H1 (cell line): ENCODE measurements around the gene THTPA. TPM values are rescaled to one million over a fixed set of nuclear protein-coding genes. Genes with fewer than 3 reads are reported as not detected.
A peak's percentile ranks its signal among the peaks of the same experiment; 100 is the strongest.

ENCODE experiments used
- CTCF ChIA-PET: fragments of 300-600 bp; sonication (Branson Sonifier 250); formaldehyde crosslinking; loops from one replicate; lab custom pipeline; 2021; ENCODE audit not compliant: partially characterized antibody; lab: Charles Lee
- POLR2A ChIA-PET: fragments of 300-600 bp; sonication (Branson Sonifier 250); formaldehyde crosslinking; loops from one replicate; lab custom pipeline; 2021; ENCODE audit warnings: inconsistent platforms; ENCODE audit not compliant: partially characterized antibody; lab: Charles Lee
- DNase-seq, 2 experiments: peaks; one replicate each; pipeline versions ENCODE4 v3.0.0 to v3.0.0-alpha.2; 2010 to 2022; ENCODE audit warnings: low spot score in 2 of 2, low read depth in 1 of 2, mixed read lengths in 1 of 2
- FAIRE-seq: peaks from 2 replicates; lab custom pipeline; 2011; peaks lifted over from hg19 to GRCh38; lab: Jason Lieb, UNC
- H2AFZ ChIP-seq: 2 replicates; pipeline ENCODE4 v1.8.1; 2012; ENCODE audit warnings: low read length, inconsistent platforms
- H2AK5ac ChIP-seq: 2 replicates; pipeline ENCODE4 v1.6.1; 2013; ENCODE audit warnings: low read depth, low read length
- H2BK120ac ChIP-seq: replicated peaks from 2 replicates; pipeline ENCODE3; 2013; ENCODE audit warnings: low read depth, low read length, inconsistent platforms
- H2BK12ac ChIP-seq: 2 replicates; pipeline ENCODE4 v1.6.1; 2013; ENCODE audit warnings: low read depth, low read length
- H2BK15ac ChIP-seq: 2 replicates; pipeline ENCODE4 v1.6.1; 2013; ENCODE audit warnings: low read length
- H2BK20ac ChIP-seq: 2 replicates; pipeline ENCODE4 v1.6.1; 2013; ENCODE audit warnings: low read length
- H2BK5ac ChIP-seq: 2 replicates; pipeline ENCODE4 v1.6.1; 2013; ENCODE audit warnings: low read depth, low read length
- H3K14ac ChIP-seq: 2 replicates; pipeline ENCODE4 v1.6.1; 2013; ENCODE audit warnings: inconsistent platforms; ENCODE audit not compliant: insufficient read length
- H3K18ac ChIP-seq: 2 replicates; pipeline ENCODE4 v1.6.1; 2013; ENCODE audit warnings: low read length; ENCODE audit errors: extremely low read depth
- H3K23ac ChIP-seq: 2 replicates; pipeline ENCODE4 v1.6.1; 2013; ENCODE audit warnings: inconsistent platforms; ENCODE audit not compliant: insufficient read length
- H3K23me2 ChIP-seq: 2 replicates; pipeline ENCODE4 v1.6.1; 2013; ENCODE audit warnings: low read depth, low read length
- H3K27ac ChIP-seq: 2 replicates; pipeline ENCODE4 v1.6.1; 2011; ENCODE audit warnings: low read depth, low read length, inconsistent platforms
- H3K27me3 ChIP-seq, 4 experiments: replicated peaks in 1 of 4; 1 replicate in 1 of 4; 2 replicates in 3 of 4; pipeline versions ENCODE4 v1.6.1 to v1.8.1; 2011 to 2013; ENCODE audit warnings: low read length in 3 of 4, mild to moderate bottlenecking in 3 of 4, inconsistent platforms in 2 of 4, mixed read lengths in 2 of 4, moderate library complexity in 1 of 4; ENCODE audit not compliant: control insufficient read depth in 3 of 4, insufficient read depth in 3 of 4; ENCODE audit errors: extremely low read depth in 1 of 4
- H3K36me3 ChIP-seq, 4 experiments: 2 replicates each; pipeline versions ENCODE4 v1.6.1 to v1.8.1; 2011 to 2013; ENCODE audit warnings: mild to moderate bottlenecking in 4 of 4, low read length in 3 of 4, moderate library complexity in 2 of 4, control low read depth in 1 of 4, inconsistent platforms in 1 of 4; ENCODE audit not compliant: insufficient read depth in 4 of 4, control insufficient read depth in 2 of 4
- H3K4ac ChIP-seq: replicated peaks from 2 replicates; pipeline ENCODE3; 2013; ENCODE audit warnings: low read length, low read depth, mixed read lengths, inconsistent platforms; ENCODE audit not compliant: insufficient read length
- H3K4me1 ChIP-seq, 4 experiments: replicated peaks in 1 of 4; 1 replicate in 1 of 4; 2 replicates in 3 of 4; pipeline versions ENCODE4 v1.6.1 to v1.8.1; 2011 to 2013; ENCODE audit warnings: low read length in 3 of 4, inconsistent platforms in 2 of 4, mixed read lengths in 1 of 4; ENCODE audit not compliant: insufficient read depth in 4 of 4, control insufficient read depth in 3 of 4
- H3K4me2 ChIP-seq, 2 experiments: 2 replicates each; pipeline versions ENCODE4 v1.6.1 to v1.8.1; 2011 to 2013; ENCODE audit warnings: low read depth in 2 of 2, low read length in 2 of 2, control low read depth in 1 of 2, inconsistent platforms in 1 of 2, mild to moderate bottlenecking in 1 of 2; ENCODE audit not compliant: insufficient read depth in 1 of 2
- H3K4me3 ChIP-seq, 4 experiments: fragments of 200-600, 300-600 bp in 1 of 4; sonication (generic), shearing (Covaris generic), sonication (Bioruptor Twin) in 1 of 4; 2 replicates each; pipeline versions ENCODE4 v1.5.1 to v1.8.1; 2011 to 2016; ENCODE audit warnings: low read length in 4 of 4, low read depth in 3 of 4, control low read depth in 2 of 4, inconsistent platforms in 2 of 4, mild to moderate bottlenecking in 2 of 4, mixed read lengths in 1 of 4, moderate library complexity in 1 of 4; ENCODE audit not compliant: insufficient read depth in 2 of 4; ENCODE audit errors: extremely low read depth in 1 of 4
- H3K56ac ChIP-seq: replicated peaks from 2 replicates; pipeline ENCODE3; 2013; ENCODE audit warnings: low read depth, mild to moderate bottlenecking, mixed read lengths, low read length, inconsistent platforms; ENCODE audit not compliant: insufficient read length
- H3K79me1 ChIP-seq: 2 replicates; pipeline ENCODE4 v1.6.1; 2013; ENCODE audit warnings: low read depth, low read length, control low read depth
- H3K79me2 ChIP-seq, 2 experiments: 2 replicates each; pipeline versions ENCODE4 v1.6.1 to v1.8.1; 2012 to 2013; ENCODE audit warnings: low read length in 2 of 2, mild to moderate bottlenecking in 2 of 2, inconsistent platforms in 1 of 2; ENCODE audit not compliant: insufficient read depth in 2 of 2, control insufficient read depth in 1 of 2
- H3K9ac ChIP-seq, 4 experiments: replicated peaks in 1 of 4; 1 replicate in 1 of 4; 2 replicates in 3 of 4; pipeline versions ENCODE4 v1.6.1 to v1.8.1; 2011 to 2013; ENCODE audit warnings: low read depth in 3 of 4, low read length in 3 of 4, control low read depth in 2 of 4, mild to moderate bottlenecking in 2 of 4, moderate library complexity in 2 of 4, inconsistent platforms in 1 of 4; ENCODE audit errors: extremely low read depth in 1 of 4
- H3K9me3 ChIP-seq, 2 experiments: 2 replicates each; pipeline versions ENCODE4 v1.6.1 to v1.8.1; 2012 to 2013; ENCODE audit warnings: mild to moderate bottlenecking in 2 of 2, moderate library complexity in 2 of 2, control low read depth in 1 of 2, inconsistent platforms in 1 of 2, low read depth in 1 of 2, low read length in 1 of 2, mixed read lengths in 1 of 2; ENCODE audit not compliant: insufficient read depth in 2 of 2
- H4K20me1 ChIP-seq, 2 experiments: replicated peaks in 1 of 2; 2 replicates each; pipeline versions ENCODE3 to v1.8.1; 2011 to 2013; ENCODE audit warnings: inconsistent platforms in 2 of 2, low read length in 2 of 2, mild to moderate bottlenecking in 1 of 2; ENCODE audit not compliant: insufficient read depth in 2 of 2, control insufficient read depth in 1 of 2
- H4K5ac ChIP-seq: 2 replicates; pipeline ENCODE4 v1.6.1; 2013; ENCODE audit warnings: low read length, low read depth, mixed read lengths, inconsistent platforms; ENCODE audit not compliant: insufficient read length
- H4K8ac ChIP-seq: 2 replicates; pipeline ENCODE4 v1.8.0; 2013; ENCODE audit warnings: mild to moderate bottlenecking, moderate library complexity, low read length, inconsistent platforms; ENCODE audit not compliant: insufficient read depth; ENCODE audit errors: extremely low read depth
- H4K91ac ChIP-seq: replicated peaks from 2 replicates; pipeline ENCODE3; 2013; ENCODE audit warnings: low read length, mixed read lengths, inconsistent platforms; ENCODE audit not compliant: insufficient read length
- CBX5 ChIP-seq: fragments of 300-800, 300-1000 bp; sonication (generic); IDR thresholded peaks from 2 replicates; pipeline ENCODE4 v1.7.1; 2016; ENCODE audit warnings: antibody characterized with exemption, low read length, low read depth
- CBX8 ChIP-seq: fragments of 300-800, 300-1000 bp; sonication (generic); IDR thresholded peaks from 2 replicates; pipeline ENCODE4 v1.7.1; 2016; ENCODE audit warnings: low read depth, low read length, borderline replicate concordance
- WGBS, 2 experiments: shearing (Covaris generic) in 1 of 2; methylation state at CpG; one replicate each; pipeline versions ENCODE4 v1.1.6 to v1.1.7; 2013 to 2015; ENCODE audit warnings: low lambda C conversion rate in 2 of 2, mixed read lengths in 2 of 2, inconsistent platforms in 1 of 2, low coverage in 1 of 2, missing lambda C conversion rate in 1 of 2; ENCODE audit not compliant: insufficient replicate concordance in 2 of 2, insufficient coverage in 1 of 2, insufficient read length in 1 of 2; ENCODE audit errors: extremely low coverage in 1 of 2, missing lambda C conversion rate in 1 of 2; 5-methylcytosine and 5-hydroxymethylcytosine counted together
- polyA plus RNA-seq, 7 experiments: library from polyadenylated mRNA; depleted of rRNA in 3 of 7; stranded (reverse) in 5 of 7; unstranded in 2 of 7; fragments of >200 nt in 5 of 7; fragments of 200-250 nt in 2 of 7; gene quantifications; 1 replicate in 5 of 7; 2 replicates in 1 of 7; 4 replicates in 1 of 7; pipeline versions ENCODE4 v1.2.1 to v1.2.3, GENCODE V29; 2011 to 2013; ENCODE audit warnings: missing spikeins in 2 of 7, mixed read lengths in 2 of 7
- total RNA-seq: library from RNA; stranded (reverse); fragmentation: NEBNext Ultra II Directional; extraction: Animal tissue kit (Norgen Biotek cat#: 25700); gene quantifications from 2 replicates; pipeline ENCODE4 v1.2.1, GENCODE V29; 2021

Gene THTPA
- total and polyA plus RNA-seq, 2 of the 8 experiments (the other 6 are each of a cell fraction or from before 2014, with no cell fraction given) = 16.6 to 19.0 TPM

- no peak for FAIRE-seq
- Histone ChIP-seq H4K20me1 (peaks cover 0 to 7% of the 10 kb centered on the region in 2 experiments), H2BK20ac (no peak overlapping the region), H2AK5ac (no peak overlapping the region), H3K18ac (no peak overlapping the region), H3K4me2 (no peak overlapping the region), H3K4me1 (peaks cover under 1 to 16% (median 4%) of the 10 kb centered on the region in 4 experiments; a peak in 6 of 7 replicates), H3K36me3 (peaks cover 11 to 33% (median 17%) of the 10 kb centered on the region in 4 experiments; a peak in 7 of 8 replicates), H3K56ac (no peak overlapping the region), H2AFZ (no peak overlapping the region), H3K79me2 (peaks cover 0 to 11% of the 10 kb centered on the region in 2 experiments; a peak in 2 of 4 replicates), H3K14ac (no peak overlapping the region), H3K4me3 (no peak overlapping the region), H3K27ac (0 out of 2 replicates have a peak overlapping the region, but pooled peaks have one; percentile 19), H3K23me2 (peaks cover 6% of the 10 kb centered on the region; the same call in 1 of the 2 replicates), H3K79me1 (no peaks in the 10 kb centered on the region), H3K23ac (no peak overlapping the region), H4K8ac (peak overlapping the region; percentile 20; the same call in 1 of the 2 replicates), H3K9ac (no peak overlapping the region), H2BK12ac (no peak overlapping the region), H2BK5ac (no peak overlapping the region), H2BK15ac (no peak overlapping the region), H4K91ac (peak overlapping the region; percentile 32), H3K4ac (no peak overlapping the region), H3K9me3 (no peaks in the 10 kb centered on the region), H3K27me3 (no peaks in the 10 kb centered on the region), H4K5ac (no peak overlapping the region), H2BK120ac (no peak overlapping the region)
- DNase-seq = no peak
- 95% methylated on average over 12 of the region's 15 CpGs; no CpG with 5 or more reads in 1 of the 2 experiments for WGBS, 2 experiments
- ChIA-PET CTCF (interaction anchor here (0.8 to 70.5 kb wide), 13 partner anchors 8 to 279 kb away, joined by 3 to 2092 read pairs (median 11); partner anchors contain the start of gene NGDN), POLR2A (interaction anchor here (2.6 to 52.7 kb wide), 3 partner anchors 18 to 83 kb away, joined by 11 to 1523 read pairs (median 944); partner anchors contain the start of genes JPH4, NGDN and ZFHX2)
- TF ChIP-seq CBX5 (no peak), CBX8 (no peak)
Observed at GRCh38 chr14:23561873-23562821, 6.1 kb downstream of the THTPA start.
